ENCODE measurements around the gene ENTPD8. TPM values are rescaled to one million over a fixed set of nuclear protein-coding genes. Genes with fewer than 3 reads are reported as not detected.

ENTPD8 gene
- total and polyA plus RNA-seq, 2 of the 13 experiments (the other 11 are each of a cell fraction or from before 2014, with no cell fraction given) = 0.26 to 0.44 TPM

GRCh38 chr9:137405677-137406081 is 35.5 kb downstream of the ENTPD8 start:
- Histone ChIP-seq H3K36me3 (replicated peaks in 1 of 2; ENCODE audit: control insufficient read depth in 1 of 2, insufficient read depth in 2 of 2, low read length in 2 of 2) (no peaks in the 10 kb centered on the region), H3K79me2 (ENCODE audit: insufficient read depth, low read length) (no peaks in the 10 kb centered on the region), H3K4me1 (ENCODE audit: insufficient read depth, low read length) (peaks cover 15% of the 10 kb centered on the region), H3K27ac (ENCODE audit: extremely low read length, insufficient read depth, low read length) (no peak overlapping the region), H3K4me3 (replicated peaks in 1 of 3; ENCODE audit: insufficient read depth in 1 of 3, low read depth in 2 of 3, low read length in 3 of 3) (no peak overlapping the region), H3K4me2 (ENCODE audit: low read depth, low read length) (no peak overlapping the region), H3K9ac (ENCODE audit: insufficient read depth, low read depth, low read length) (no peak overlapping the region), H3K27me3 (ENCODE audit: control insufficient read depth in 1 of 2, insufficient read depth in 2 of 2, low read length in 2 of 2) (no peaks in the 10 kb centered on the region), H4K20me1 (ENCODE audit: insufficient read depth, low read length) (no peaks in the 10 kb centered on the region), H3K9me3 (ENCODE audit: low read length) (no peaks in the 10 kb centered on the region), H2AFZ (ENCODE audit: low read length) (no peak overlapping the region)
- TF ChIP-seq ZNF644 (CRISPR knock-in tag; IDR thresholded peaks at IDR 0.05; ENCODE audit: low read depth) (no peak), ZNF121 (CRISPR knock-in tag; IDR thresholded peaks at IDR 0.05) (peak; percentile 75; the same call in 1 of the 2 replicates)
- BruUV-seq (replicated peaks) = no TSS peak
- intact Hi-C loops (cut with micrococcal nuclease; ENCODE audit: unreplicated experiment) = loop anchor here (10.0 kb wide), 1 partner anchor 101 kb away; the partner anchor contains the start of gene NRARP
- POLR2A ChIA-PET = no interaction called here
- WGBS (ENCODE audit: low lambda C conversion rate) = 87% methylated on average over 11 of the region's 11 CpGs
- no peak for DNase-seq (ENCODE audit: low spot score)
- in situ Hi-C loops (cut with HindIII; ENCODE audit: extremely low pct_ligation_motif_present, low pct_unique_long_range_greater_than_20kb) = loop anchor here (5.0 kb wide), 1 partner anchor 113 kb away; no protein-coding TSS in a partner anchor
- CTCF ChIA-PET (ENCODE audit: low intra/inter-chr PET ratio, low total read pairs) = no interaction called here
- ATAC-seq = no peak
- FAIRE-seq = no peak

GRCh38 chr9:137404961-137405567 is 36.1 kb downstream of the ENTPD8 start:
- intact Hi-C loops (cut with micrococcal nuclease; ENCODE audit: unreplicated experiment) = loop anchor here (10.0 kb wide), 1 partner anchor 100 kb away; the partner anchor contains the start of gene NRARP
- no peak for FAIRE-seq

More at GRCh38 chr9:137404961-137405567, 36.1 kb downstream of the ENTPD8 start:
- Histone ChIP-seq H3K4me1 (ENCODE audit: insufficient read depth, low read length) (peaks cover 21% of the 10 kb centered on the region), H3K9me3 (ENCODE audit: low read length) (no peaks in the 10 kb centered on the region), H3K27me3 (ENCODE audit: control insufficient read depth in 1 of 2, insufficient read depth in 2 of 2, low read length in 2 of 2) (no peaks in the 10 kb centered on the region), H3K4me3 (replicated peaks in 1 of 3; ENCODE audit: insufficient read depth in 1 of 3, low read depth in 2 of 3, low read length in 3 of 3) (no peak overlapping the region), H3K27ac (ENCODE audit: extremely low read length, insufficient read depth, low read length) (no peak overlapping the region), H3K36me3 (replicated peaks in 1 of 2; ENCODE audit: control insufficient read depth in 1 of 2, insufficient read depth in 2 of 2, low read length in 2 of 2) (no peaks in the 10 kb centered on the region), H3K9ac (ENCODE audit: insufficient read depth, low read depth, low read length) (no peak overlapping the region), H3K79me2 (ENCODE audit: insufficient read depth, low read length) (no peaks in the 10 kb centered on the region), H3K4me2 (ENCODE audit: low read depth, low read length) (no peak overlapping the region), H2AFZ (ENCODE audit: low read length) (no peak overlapping the region), H4K20me1 (ENCODE audit: insufficient read depth, low read length) (no peaks in the 10 kb centered on the region)
- ChIA-PET POLR2A (no interaction called here), CTCF (ENCODE audit: low intra/inter-chr PET ratio, low total read pairs) (no interaction called here)
- DNase-seq (ENCODE audit: low spot score) (no peak), ATAC-seq (no peak)
- no TSS peak for BruUV-seq (replicated peaks)
- in situ Hi-C loops (cut with HindIII; ENCODE audit: extremely low pct_ligation_motif_present, low pct_unique_long_range_greater_than_20kb) = loop anchor here (5.0 kb wide), 1 partner anchor 113 kb away; no protein-coding TSS in a partner anchor
- no peak for TF ChIP-seq ZSCAN21 (CRISPR knock-in tag; IDR thresholded peaks at IDR 0.05; ENCODE audit: borderline replicate concordance)
- no peak for TF ChIP-seq ZSCAN12 (CRISPR knock-in tag; IDR thresholded peaks at IDR 0.05)
- TF ChIP-seq SRSF4 (IDR thresholded peaks at IDR 0.05; ENCODE audit: low read depth, low read length, poor library complexity, severe bottlenecking) = no peak
- no peak for TF ChIP-seq MIER2 (CRISPR knock-in tag; IDR thresholded peaks at IDR 0.05)
- TF ChIP-seq, protein P1, sequence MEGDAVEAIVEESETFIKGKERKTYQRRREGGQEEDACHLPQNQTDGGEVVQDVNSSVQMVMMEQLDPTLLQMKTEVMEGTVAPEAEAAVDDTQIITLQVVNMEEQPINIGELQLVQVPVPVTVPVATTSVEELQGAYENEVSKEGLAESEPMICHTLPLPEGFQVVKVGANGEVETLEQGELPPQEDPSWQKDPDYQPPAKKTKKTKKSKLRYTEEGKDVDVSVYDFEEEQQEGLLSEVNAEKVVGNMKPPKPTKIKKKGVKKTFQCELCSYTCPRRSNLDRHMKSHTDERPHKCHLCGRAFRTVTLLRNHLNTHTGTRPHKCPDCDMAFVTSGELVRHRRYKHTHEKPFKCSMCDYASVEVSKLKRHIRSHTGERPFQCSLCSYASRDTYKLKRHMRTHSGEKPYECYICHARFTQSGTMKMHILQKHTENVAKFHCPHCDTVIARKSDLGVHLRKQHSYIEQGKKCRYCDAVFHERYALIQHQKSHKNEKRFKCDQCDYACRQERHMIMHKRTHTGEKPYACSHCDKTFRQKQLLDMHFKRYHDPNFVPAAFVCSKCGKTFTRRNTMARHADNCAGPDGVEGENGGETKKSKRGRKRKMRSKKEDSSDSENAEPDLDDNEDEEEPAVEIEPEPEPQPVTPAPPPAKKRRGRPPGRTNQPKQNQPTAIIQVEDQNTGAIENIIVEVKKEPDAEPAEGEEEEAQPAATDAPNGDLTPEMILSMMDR (CRISPR knock-in tag; IDR thresholded peaks at IDR 0.05) = no peak
- no peak for TF ChIP-seq TIGD3 (CRISPR knock-in tag; IDR thresholded peaks at IDR 0.05; ENCODE audit: borderline replicate concordance)
- TF ChIP-seq MED8 (CRISPR knock-in tag; IDR thresholded peaks at IDR 0.05; ENCODE audit: insufficient replicate concordance) = no peak
- no peak for TF ChIP-seq CHD2 (IDR thresholded peaks at IDR 0.05; ENCODE audit: low read depth, low read length)
- TF ChIP-seq ATRX (CRISPR knock-in tag; IDR thresholded peaks at IDR 0.05; ENCODE audit: borderline replicate concordance) = no peak
- WGBS (ENCODE audit: low lambda C conversion rate) = 96% methylated on average over 13 of the region's 24 CpGs
